CD4-positive, alpha-beta T cell treated with Interleukin-2 at 100 ng/mL for 4 hours (primary cell): Measurements from ENCODE around the gene FYCO1.

Source experiments
- DNase-seq: peaks from one replicate; pipeline ENCODE4 v3.0.0-alpha.2; 2020; ENCODE audit warnings: low spot score

Gene FYCO1

GRCh38 chr3:45942051-45942825 lies 53.4 kb downstream of the FYCO1 start:
- DNase-seq: no peak

- no peak for DNase-seq
These were observed 54.8 kb downstream of the FYCO1 start for GRCh38 chr3:45940781-45941365.

DNA sequence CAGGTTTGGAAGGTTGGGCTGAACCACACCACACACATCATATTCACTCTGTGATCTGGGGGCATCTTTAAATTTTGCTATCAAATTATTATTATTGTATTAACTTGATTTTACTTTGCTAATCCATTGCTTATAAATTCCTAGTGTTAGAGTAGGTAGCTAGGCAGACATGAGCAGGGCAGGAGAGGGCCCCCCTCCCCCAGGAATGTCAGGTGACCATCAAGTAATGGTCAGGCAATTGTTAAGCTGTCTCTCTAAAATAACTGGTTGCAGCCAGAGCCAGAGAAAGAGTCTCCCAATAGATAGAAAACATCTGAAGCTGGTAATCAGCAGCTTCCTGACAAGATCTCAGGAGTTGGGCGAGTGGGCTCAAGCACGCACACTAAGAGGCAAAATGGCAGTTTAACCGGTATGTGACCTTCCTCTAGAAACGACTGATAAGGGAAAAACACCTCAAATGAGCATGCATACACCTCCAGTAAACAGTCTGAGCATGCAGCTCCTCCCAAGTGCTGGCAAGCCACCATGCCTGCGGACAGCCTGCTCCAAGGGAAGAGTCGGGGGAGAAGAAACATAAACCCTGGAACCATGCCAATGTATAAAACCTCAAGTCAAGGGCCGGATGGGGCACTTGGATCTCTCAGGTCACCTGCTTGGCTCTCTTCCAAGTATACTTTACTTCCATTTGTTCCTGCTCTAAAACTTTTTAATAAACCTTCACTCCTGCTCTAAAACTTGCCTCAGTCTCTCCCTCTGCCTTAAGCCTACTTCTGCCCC lies 55.4 kb downstream of the FYCO1 start:
- no peak for DNase-seq

DNA sequence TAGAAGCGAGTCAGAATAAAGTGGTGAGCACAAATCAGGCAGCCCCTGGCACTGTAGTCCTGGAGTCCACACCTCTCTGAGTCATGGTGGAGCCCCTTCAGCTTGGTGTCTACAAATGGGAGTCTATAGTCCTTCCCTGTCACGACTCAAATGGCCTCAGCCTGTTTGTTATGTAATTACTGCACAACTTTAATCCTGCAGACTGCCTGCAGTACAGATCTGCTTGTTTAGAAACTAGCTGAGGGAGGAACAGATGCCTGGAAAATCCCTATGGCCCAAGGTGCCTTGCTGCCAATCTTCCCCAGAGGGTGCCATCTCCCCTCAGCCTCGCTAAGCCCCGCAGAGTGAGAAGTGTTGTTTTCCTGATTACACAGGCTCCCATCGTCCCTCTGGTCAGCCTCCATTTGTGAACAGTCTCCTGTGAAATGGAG lies 56.3 kb downstream of the FYCO1 start:
- no peak for DNase-seq

- peak; percentile 89 for DNase-seq
These were observed 56.8 kb downstream of the FYCO1 start for GRCh38 chr3:45938864-45939263.

- no peak for DNase-seq
These were observed 57.6 kb downstream of the FYCO1 start for GRCh38 chr3:45938043-45938435.

DNA sequence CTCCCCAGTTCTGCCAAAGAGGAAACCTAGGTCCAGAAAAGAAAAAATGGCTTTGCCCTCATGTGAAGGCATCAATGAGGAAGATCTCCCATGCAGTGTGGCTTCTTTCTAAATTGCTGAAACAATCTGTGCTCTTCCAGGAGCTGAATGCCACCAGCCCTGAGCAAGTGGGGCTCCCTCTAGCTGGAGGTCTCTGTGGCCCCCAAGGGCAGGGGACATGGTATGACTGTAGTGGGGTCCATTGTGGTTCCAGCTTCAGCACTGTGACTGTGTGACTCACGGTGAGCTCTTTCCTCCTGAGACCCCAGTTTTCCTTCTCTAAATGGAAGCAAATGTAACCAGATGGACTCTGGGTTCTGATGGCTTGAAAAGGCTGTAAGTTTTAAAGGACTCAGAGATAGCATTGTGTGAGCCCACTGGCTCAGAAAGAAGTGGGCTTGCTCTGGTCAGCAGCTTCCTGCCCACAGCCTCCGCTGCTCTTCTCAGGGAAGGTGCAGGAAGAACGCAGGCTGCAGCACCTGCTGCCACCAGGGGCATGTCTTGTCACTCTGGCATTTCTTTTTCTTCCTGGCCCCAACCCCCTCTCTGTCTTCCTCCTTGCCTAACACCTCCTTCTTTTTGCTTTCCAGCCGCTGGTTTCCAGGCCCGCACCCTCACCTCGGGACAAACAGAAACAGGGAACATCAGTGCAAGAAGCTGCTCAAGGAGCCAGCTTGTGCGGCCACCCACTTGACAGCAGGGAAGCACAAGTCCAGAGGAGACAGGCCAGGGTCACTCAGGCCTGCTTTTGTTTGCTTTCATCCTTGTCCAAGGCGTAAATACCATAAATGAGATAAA lies 58.2 kb downstream of the FYCO1 start:
- DNase-seq: no peak

GRCh38 chr3:45936261-45936660 lies 59.4 kb downstream of the FYCO1 start:
- DNase-seq: no peak

DNA sequence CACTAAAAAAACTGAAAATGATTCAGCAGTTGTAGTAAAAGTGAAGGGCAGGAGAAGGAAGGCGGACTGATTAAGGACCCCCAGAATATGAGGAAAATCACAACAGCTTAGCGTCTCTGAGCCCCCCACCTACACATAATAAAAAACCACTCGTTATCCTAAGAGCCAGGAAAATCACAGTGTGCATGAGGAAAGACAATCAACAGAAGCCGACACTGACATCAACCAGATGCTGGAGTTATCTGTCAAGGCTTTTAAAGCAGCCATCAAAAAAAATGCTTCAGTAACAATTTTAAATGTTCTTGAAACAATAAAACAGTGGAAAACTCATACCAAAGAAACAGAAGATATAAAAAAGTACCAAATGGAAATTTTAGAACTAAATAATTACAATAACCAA lies 62.0 kb downstream of the FYCO1 start:
- no peak for DNase-seq

DNA sequence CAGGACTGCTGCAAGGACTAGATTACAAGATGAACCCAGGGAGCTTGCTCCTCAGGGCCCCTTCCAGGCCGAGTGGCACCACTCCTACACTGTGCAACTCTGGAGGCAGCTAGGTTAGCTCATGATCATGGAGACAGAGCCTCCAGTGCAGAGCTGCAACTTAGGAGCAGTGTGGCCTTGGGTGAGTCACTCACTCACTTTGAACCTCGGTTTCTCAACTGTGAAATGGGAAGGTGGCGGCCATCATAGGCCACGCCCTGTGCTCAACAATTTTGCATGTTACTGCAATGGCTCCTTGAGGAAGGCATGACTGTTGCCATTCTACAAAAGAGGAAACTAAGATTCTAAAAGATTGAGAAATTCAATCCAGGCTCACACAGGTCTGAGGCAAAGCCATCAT lies 63.5 kb downstream of the FYCO1 start:
- no peak for DNase-seq

GRCh38 chr3:45931496-45931895 lies 64.1 kb downstream of the FYCO1 start:
- DNase-seq: no peak

GRCh38 chr3:45929042-45929679 lies 66.5 kb downstream of the FYCO1 start:
- DNase-seq: peak; percentile 61

- no peak for DNase-seq
These were observed 67.7 kb downstream of the FYCO1 start for GRCh38 chr3:45927881-45928280.

DNA sequence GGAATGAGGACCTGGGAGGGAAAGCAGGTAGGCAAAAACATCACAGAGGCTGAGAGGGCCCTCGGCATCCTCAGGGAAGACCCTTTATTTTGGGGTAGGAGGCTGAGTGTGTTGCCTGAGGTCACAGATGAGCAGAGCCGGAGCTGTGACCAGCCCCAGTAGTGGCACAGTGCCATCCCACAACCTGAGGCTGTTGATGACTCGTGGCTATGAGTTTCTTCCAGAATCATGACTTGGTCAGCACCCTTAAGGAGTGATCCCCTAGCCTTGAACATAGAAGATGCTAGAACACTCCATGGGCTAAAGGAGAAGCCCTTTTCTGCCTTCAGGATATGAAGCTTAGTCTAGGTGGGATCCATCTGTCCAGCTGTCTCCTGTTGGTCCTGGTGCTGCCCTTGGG lies 71.9 kb downstream of the FYCO1 start:
- DNase-seq: no peak

DNA sequence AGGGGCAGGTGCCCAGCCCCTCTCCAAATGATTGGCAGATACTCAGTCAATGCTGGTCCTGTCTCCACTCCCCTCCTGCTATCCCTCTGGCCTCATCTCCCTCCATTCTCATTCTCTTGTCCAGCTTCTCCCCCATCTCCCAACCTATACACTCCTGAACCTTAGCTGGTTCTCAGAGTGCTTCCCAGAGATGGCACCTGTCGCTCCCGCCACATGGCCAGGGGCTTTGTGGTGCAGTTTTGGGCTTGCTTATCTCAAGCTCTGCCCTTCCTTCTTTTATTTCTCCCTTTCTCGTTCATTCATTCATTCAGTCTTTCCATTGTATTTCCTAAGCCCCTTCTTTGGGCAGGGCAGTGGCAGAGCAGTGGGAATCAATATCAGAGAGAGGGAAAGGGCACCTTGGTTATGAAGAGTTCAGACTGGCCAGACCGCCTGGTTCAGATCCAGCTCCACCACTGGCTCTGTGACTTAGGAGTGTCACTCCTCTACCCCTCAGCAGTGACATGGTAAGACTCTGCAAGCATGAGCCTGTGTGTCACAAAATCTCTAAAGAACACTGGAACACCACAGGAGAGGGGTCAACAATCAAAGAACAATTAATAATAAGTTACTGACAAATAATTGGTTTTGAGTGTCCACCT lies 72.6 kb downstream of the FYCO1 start:
- DNase-seq: no peak

GRCh38 chr3:45922039-45922326 lies 73.6 kb downstream of the FYCO1 start:
- DNase-seq: no peak

GRCh38 chr3:45921158-45922038 lies 74.2 kb downstream of the FYCO1 start:
- no peak for DNase-seq

GRCh38 chr3:45917146-45917898 lies 78.3 kb downstream of the FYCO1 start:
- DNase-seq: no peak

- DNase-seq: peak; percentile 88
These were observed 79.9 kb downstream of the FYCO1 start for GRCh38 chr3:45915518-45916231.
